IPS-NIHi11 (cell line): ENCODE measurements around the gene PCSK6.

Experiments
- DNase-seq: peaks from one replicate; pipeline ENCODE4 v3.0.0; 2012; ENCODE audit warnings: mixed read lengths, low spot score

Gene PCSK6

GRCh38 chr15:101489599-101490407 lies at the start of gene PCSK6:
TSS of gene PCSK6 (minus strand) at chr15:101489707. CDS start at chr15:101489670, 37 bp downstream.
- DNase-seq, result peak; percentile 86

GRCh38 chr15:101538996-101539395 lies 49.5 kb upstream of the PCSK6 start:
- no peak for DNase-seq

DNA sequence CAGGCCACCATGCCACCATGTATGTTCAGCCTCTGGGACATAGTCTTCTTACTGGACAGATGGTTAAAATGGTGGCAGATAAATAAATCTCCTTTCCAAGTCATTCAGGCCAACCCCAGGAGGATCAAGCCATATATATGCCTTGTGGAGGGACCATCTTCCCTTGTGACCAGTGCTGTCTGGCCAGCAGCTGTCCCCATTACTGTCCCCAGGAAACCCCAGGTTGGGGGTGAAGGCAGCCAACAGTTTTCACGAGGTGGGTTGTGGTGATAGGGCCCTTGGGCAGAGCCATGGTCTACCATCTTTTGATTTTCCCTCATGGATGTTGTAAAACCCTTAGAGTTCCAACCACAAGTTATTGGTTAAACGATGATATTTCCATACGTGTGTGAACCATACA lies 48.7 kb upstream of the PCSK6 start:
- no peak for DNase-seq

DNA sequence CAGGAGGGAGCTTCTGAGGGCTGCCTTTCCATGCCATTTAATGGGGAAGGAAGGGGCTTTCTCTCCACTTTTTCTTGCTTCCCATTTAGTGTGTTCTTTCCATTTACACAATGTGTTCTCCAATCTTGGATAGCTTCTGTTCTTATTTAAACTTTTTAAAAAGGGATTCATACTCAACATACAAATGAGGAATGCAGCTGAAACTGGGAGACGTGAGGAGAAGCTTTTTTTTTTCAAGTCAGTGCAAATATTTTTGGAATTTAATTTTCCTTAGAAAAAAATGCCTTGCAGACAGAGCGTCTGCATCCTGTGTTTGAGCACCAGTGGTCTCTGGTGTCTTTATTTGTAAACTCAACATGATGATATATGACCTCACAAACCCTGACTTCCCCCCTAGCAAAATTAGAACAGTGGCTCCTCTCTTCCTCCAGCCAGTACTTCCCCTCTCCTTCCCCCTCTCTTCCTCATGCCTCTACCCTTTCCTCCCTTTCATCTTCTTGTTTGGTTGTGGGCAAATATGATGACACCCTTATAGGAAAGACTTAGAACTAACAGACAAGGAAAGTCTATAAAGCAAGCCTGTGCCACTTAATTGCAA lies 48.1 kb upstream of the PCSK6 start:
- DNase-seq, result no peak

DNA sequence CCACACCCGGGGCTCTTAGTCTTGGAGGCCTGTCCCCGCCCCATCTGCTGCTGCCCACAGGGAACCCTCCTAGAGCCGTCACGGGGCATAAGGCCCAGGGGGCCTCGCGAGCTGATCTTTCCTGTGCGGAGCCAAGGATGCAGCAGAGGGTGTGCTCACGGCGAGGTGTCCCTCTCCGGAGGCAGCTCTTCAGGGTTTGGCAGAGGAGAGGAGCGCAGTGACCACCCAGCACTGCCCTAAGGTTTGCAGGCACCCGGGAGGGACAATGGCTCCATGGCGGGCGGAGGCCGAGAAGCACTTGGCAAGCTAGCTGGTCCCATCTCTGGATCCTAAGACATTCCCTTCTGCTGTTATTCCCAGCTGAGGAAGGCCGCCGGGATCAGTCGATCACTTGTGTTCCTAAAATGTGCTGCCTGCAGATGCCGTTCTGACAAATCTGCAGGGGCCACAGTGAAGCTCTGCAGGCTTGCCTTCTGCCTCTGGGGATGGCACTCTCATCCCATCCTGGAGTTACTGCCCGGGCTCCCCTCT lies 47.4 kb upstream of the PCSK6 start:
- no peak for DNase-seq

- no peak for DNase-seq
Observed at GRCh38 chr15:101536166-101536874, 46.8 kb upstream of the PCSK6 start.

DNA sequence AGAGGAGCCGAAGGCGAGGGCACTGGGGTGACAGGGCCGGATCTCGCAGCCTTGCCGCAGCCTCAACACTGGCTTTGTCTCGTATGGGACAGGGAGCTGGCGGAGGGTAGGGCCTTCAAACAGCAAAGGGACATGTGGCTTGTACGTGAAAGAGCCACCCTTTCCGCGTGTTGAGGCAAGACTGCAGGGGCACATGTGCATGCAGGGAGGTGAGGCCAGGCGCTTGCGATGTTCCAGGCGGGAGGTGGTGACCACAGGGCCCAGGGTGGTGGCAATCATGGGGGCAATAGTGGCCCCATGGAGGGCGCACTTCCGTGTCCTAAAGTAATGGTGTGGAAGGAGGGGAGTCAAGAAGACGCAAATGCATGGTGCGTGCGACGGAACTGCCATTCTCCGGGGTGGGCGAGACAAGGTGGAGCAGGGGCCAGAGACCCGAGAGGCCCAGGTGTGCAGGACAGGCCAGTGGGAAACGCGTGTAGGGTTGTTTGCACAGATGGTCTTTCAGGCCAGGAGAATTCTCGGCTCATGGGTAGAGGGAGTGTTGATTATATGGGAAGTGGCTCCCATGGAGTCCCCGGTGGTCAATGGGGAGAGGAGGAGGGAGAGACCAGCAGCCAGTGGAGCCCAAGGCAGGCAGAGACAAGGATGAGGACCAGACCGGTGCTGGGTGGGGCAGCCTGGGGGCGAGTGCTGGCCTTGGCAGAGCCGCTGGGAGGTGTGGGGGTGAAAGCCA lies 45.8 kb upstream of the PCSK6 start:
- no peak for DNase-seq

DNA sequence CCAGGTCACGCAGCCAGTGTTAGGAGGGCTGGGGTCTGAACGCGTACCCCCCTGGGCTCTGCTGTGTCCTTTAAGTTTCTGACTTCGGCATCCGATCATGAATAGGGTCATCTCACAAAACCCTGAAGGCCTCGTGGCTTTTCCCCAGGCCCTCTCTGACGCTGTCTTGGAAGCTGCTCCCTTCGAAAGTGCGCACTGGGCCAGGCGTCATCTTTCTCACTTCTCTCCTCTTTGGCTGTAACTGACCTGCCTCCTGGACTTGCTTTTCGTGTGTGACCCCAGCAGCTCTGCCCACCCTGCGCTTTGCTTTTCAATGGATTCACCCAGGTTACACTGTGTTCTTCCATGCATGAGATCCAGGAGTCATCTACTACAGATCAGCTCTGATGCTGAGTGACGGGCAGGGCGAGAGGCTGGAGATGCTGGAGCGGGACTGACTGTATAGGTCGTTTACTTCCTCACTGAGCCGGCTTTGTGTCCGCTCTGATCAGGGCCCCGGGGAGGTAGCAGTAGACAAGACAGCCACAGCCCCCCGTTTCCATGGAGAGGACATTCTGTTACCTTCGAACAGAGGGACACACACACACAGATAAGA lies 45.0 kb upstream of the PCSK6 start:
- no peak for DNase-seq

- DNase-seq, result no peak
Observed at GRCh38 chr15:101533371-101534140, 44.0 kb upstream of the PCSK6 start.

- no peak for DNase-seq
Observed at GRCh38 chr15:101532865-101533264, 43.4 kb upstream of the PCSK6 start.

DNA sequence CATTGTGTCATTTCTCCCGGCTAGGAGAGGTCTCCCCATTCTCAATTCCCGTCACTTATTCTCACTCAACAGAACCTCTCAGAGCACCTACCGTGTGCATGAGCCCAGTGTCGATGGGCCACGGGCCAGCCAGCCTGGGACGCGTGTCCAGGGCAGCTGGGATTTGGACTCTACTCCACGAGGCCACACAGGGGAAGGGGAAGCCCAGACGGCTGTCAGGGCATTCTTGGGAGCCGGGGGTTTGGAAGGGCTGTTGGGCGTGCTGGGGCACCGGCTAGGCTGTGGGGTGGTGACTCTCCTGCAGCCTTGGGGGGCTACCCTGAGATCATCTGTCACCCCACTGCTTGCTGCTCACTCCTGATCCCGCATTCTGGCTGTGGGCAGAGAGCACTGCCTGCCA lies 41.7 kb upstream of the PCSK6 start:
- DNase-seq, result no peak

GRCh38 chr15:101530224-101530958 lies 40.9 kb upstream of the PCSK6 start:
- DNase-seq, result no peak

DNA sequence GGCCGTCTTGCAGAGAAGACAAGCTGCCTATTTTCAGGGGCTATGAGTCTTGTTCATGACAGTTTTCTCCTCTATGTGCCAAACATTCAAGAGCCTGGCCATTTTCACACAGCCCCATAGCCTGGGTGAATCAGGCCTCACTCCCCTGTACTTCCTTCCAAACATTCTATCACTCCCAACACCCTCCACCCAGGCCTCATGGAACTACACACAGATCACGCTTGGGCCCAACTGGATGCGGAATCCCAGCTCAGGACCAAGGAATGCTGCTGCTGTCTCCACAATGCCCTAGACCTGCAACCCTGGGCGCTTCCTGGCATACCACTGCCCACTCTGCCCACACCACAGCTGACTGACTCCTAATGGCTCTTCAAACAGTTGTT lies 39.4 kb upstream of the PCSK6 start:
- DNase-seq, result no peak

GRCh38 chr15:101528108-101528916 lies 38.8 kb upstream of the PCSK6 start:
- no peak for DNase-seq

GRCh38 chr15:101526890-101527289 lies 37.4 kb upstream of the PCSK6 start:
- DNase-seq, result no peak

DNA sequence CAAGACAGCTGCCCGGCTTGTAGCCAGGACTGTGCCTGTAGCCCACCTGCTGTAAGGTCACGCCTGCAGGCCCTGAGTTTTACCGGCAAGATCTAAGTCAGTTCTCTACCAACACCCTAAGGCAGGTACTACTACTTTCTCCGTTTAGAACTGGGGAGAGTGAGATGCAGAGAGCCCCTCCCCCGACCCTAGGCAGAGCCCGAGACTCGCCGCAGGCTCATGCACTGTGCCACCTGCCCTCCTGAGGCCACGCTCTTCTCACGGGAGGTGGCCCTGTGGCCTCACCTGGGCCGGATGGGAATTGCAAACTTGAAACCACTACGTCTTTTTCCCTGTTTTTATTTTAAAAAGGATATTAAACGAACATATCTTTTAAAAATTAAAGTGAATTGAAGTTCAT lies 36.9 kb upstream of the PCSK6 start:
- DNase-seq, result peak; percentile 60

DNA sequence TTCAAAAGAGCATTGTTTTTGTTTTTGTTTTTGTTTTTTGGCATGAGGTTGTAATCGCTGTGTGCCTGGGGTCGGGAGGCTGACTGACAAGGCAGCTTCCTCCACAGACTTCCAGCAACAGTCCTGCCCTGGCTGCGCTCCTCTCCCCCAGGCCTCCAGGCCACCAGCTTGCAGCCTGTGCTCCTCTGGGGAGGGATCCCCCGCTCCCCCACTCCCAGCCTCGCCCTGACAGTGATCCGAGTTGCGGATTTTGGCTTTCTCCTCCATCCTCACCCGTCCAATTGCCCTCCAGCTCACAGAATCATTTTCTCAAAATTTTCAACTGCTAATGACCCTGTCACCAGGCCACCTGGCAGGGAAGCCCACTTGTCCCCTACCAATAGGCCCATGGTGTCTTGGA lies 36.5 kb upstream of the PCSK6 start:
- DNase-seq, result no peak

DNA sequence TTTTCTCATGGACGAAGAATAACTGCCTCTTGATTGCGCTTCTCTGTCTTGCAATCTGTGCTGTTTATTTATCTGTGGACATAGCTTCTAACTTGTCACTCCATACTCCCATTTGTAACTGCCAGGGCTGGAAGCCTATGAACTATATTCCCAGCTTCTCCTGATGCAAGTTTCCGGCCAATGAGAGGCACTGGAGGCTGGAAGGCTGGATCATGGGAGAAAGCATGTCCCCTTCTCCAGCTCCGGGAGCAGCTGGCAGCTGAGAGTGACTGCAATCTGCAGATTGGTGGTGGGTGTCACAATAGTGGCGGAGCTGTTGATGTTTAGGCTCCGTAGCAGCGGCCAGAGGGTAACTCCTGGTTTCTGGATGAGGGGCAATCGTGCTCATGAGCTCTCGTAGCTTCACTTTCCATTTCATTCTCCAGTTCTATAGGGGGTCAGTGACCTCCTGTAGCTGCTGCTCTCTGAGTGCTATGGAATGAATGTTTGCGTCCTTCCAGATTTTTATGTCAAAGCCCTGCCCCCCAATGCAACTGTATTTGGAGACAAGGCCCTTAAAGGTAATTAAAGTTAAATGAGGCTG lies 35.7 kb upstream of the PCSK6 start:
- no peak for DNase-seq

DNA sequence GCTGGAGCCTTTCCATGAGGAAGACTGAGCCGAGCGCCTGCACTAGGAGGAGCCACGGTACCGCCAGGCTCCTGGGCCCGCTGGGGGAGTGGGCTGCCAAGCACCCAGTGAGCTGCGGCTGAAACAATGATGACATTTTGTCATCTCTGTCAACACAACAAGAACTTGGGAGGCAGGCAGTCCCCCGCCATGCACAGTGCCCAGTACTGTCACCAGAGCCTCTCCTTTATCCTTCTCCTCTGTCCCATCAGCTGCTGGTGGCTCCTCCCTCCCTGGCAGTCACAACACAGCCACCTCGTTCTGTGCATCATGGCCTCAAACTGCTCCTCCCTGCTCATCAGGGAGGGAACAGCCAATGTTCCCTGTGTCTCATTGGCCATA lies 34.0 kb upstream of the PCSK6 start:
- no peak for DNase-seq
